ENCODE measurements around the gene SDK1.

DNA sequence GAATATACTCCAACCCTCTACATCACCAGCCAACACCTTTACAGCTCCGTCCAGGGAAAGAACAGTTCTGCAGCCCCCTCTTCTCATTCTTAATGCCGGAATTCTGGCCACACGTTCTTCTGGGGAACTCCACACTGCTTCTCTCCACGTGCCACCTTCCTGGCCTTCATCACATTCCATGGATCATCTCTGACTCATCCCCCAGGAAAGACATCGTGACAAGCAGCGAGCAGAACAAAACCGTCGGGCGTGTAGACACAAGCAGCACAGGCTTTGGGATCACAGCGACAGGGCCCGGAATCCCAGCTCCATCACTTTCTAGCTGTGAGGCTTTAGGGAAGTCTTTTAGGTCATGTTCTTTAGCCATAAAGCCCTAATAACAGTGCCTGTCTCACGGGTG lies 790.7 kb downstream of the SDK1 start:
- TF ChIP-seq CTCF (conservative IDR thresholded peaks at IDR 0.05; ENCODE audit: low read length) (no peak), EZH2phosphoT487 (IDR thresholded peaks at IDR 0.05; ENCODE audit: borderline replicate concordance, low read depth, low read length) (no peak)

All from OCI-LY7 (cell line).